GM18517 (cell line): ENCODE results near the gene SPTLC2.

Experiments
- ATAC-seq: cut with Tn5 transposase; IDR thresholded peaks from one replicate; pipeline ENCODE4 v1.9.1; 2021; ENCODE audit warnings: mild to moderate bottlenecking, moderate library complexity; ENCODE audit not compliant: unreplicated experiment

Gene SPTLC2

DNA sequence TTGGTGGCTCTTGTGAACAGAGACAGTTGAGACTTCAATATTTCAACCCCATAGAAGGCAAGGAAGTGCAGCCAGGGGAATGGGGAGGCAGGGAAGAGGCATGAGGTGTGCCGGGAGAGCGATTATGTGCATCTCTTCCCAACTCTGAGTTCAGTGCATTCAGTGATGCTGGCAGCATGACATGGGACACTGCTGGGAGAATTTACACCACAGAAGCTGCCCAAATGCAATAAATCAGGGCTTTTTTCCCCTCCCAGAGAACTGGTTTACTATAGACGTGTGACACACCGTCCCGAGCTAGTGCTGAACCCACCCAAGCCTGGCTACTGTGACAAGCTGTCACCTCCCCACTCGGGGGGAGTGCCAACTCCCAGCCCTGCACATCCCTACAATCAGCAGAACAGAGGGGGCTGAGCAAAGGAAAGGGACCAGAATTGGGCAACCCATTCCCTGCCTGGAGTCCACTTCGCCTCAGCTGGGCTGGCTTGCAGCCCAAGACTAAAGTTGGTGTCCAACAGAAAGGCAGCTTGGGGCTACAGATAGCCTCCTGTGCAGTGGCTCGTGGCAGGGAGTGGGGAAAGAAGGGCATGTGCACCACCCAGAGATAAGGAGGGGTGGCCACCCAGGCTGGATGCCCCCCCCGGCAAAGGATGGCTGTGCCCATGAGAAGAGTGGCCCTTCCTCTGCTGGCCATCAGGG is 141.8 kb downstream of the SPTLC2 start:
- ATAC-seq: no peak

DNA sequence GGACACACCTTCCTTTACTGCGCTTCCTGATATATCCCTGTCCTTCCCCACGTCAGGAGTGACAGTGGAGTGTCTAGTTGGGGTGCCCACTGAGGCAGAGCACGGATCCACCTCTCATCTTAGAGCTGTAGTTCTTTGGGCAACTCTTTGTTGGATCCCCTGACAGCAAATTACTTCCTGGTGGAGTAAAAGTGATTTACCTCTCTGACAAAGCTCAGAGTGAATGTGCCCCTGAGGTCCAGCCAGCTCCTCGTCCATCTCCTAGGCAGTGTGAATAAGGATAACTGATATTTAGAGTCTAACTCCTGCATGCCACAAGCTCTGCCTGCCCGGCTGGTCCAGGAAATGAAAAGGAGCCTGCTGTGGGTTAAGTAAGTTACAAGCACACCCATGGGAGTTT is 142.5 kb downstream of the SPTLC2 start:
- no peak for ATAC-seq

DNA sequence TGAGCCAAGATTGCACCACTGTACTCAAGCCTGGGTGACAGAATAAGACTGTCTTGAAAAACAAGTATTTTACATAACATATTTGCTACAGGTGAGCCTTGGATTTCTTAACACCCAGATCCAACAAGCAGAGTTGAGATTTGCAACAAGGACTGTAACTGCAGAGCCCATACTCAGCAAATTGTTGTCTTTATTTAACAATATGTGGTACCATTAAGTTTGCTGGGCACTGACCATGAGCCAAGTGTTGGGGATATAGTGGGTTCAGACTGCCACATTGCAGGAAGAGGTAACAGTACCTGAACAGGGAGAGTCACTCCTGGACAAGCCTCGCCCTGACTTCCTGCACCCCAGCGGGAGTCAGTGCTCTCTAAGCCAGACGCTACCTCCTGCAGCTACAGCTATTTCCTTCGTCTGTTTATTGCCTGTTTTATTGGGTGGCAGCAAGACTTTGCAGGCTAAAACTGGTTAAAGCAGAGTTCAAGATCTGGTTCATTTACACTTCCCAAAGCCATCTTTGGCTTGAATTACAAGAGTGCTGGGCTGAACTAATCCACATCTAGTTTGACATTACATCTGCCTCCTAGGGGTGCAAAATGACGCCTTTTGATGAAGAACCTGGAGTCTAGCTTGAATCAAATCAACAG is 146.1 kb downstream of the SPTLC2 start:
- no peak for ATAC-seq

DNA sequence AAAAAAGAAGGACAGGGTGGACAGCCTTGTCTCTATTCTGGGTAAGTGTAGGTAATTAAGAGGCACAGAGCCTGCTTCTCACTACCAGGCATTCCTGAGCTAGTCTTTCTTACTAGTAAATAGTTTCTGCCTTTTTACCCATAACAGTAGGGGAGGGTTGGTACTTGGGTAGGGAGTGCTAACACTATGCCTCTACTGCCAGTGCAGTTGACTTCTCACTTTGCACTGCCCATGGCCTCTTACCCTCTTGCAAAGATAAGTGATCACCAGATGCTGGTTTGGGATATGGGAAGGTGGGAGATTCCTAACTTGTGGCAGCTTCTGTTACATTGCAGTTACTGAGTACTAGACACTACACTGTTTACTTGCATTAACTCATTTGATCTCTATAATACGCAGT is 146.9 kb downstream of the SPTLC2 start:
- ATAC-seq: no peak

DNA sequence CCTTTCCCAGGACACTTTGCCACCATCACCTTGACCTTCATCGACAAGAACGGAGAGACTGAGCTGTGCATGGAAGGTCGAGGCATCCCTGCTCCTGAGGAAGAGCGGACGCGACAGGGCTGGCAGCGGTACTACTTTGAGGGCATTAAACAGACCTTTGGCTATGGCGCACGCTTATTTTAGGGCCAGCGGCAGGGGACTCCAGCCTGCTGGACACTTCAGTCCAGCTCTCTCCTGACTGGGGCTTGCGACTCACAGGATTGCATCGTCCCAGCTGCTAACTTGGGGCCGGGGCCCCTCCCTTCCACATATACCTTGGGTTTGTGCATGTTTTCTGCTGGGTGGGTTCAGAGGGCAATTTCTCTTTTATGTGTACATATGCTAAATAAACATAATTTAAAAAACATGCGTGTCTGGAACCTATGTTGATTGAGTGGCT is 147.4 kb downstream of the SPTLC2 start:
- ATAC-seq: no peak

DNA sequence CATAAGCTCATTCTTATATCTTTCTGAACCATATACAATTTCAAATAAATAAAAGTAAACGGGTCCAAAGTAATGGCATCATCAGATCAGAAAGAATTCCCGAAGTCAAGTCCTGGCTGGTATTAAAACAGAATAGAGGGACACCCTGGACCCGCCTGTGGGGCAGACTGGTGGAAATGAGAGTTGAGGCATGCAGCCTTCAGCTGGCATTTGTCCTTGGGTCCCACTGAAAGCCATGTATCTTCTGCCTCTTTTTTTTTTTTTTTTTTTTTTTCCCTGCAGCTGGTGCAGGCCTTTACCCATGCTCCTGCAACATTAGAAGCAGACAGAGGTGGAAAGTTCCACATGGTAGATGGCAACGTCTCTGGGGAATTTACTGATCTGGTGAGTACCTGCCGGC is 148.6 kb downstream of the SPTLC2 start:
- ATAC-seq: no peak

DNA sequence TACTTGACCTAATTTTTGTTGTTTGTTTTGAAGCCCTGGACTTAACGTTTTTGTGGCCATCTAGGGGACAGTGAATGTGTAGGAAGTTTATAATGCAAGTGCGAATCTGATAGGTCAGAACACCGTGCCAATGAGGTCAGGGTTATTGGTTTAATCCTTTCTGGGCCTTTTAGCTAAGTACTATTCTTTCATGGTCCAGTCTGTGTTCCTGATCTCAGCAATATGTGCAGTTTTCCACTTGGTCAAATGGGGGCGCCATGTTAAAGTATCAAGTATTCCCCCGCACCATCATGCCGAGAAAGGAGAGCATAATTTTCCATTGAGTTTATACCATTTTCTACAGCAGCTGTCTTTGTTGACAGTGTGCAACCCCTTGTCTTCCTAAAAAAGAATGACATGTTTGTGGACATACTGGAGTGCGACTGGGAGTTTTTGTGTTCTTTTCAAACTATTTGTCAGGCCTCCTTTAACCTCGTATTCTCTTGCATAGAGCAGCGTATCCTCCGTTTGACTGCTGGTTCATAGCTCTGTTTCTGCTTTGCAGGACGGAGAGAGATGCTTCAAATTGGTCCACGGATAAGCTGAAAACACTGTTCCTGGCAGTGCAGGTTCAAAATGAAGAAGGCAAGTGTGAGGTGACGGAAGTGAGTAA is 157.2 kb downstream of the SPTLC2 start:
- ATAC-seq: no peak

DNA sequence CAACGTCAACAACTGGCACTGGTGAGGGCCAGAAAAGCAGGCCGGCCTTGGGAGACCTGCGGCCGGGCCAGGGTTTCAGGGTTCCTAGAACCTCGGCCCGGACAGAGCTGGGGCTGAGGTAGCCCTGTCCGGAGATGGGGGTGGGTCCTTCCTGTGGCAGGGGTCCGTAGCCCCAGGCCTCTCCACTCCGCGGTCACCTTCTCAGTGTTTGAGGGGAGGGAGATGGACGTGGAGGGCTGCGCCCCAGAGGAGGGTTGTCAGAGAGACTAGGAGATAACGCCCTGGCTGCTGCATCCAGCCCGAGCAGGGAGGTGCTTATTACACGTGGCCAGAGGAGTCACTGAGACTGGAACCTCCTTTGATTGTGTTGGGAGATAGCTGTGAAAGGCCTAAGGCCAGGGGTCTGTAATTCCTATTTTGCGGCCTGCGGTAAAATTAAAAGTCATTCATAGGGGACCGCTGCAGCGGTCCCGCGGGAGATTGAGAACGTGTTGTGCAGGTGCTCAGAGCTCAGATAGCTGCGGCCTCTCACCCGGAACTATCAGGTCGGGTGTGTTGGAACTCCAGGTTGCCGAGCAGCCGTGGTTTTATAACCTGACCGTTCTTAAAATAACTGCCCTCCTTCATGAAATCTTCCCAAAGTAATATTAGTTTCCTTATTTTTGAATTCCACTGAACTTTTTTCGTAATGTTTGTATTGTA is 158.0 kb downstream of the SPTLC2 start:
- peak; percentile 8 for ATAC-seq

DNA sequence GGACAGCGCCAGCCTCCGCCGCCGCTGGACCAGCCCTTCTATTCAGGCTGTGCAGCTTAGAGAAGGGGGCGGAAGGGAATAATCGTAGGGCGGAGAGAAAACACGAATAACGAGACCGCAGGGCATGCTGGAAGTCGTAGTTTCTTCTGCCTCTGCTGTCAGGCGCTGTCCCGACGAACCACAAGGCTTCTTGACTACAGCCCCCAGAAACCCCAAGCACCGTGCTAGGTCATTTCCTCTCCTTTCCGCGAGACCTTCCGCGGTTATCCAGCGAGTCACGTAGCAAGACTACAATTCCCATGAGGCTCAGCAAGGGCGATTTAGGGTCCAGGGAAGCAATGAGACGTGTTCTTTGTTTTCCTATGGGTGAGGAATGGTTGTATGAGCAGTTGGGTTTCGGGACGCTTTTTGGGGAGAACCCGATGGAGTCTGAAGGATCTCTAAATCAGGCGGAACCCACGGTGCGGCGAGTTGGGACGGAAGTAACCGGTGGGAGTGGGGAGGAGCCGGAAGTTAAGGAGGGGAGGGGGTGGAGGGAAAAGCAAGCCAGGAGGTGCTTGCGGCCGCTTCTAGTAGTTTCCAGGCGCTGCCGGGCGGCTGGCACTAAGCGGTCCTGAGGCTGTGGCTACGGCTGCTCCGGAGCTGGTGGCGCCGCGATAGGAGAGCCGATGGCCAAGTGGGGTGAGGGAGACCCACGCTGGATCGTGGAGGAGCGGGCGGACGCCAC is 158.8 kb downstream of the SPTLC2 start, which contains the start of the genes AHSA1 and VIPAS39:
TSS of gene AHSA1 (plus strand) at position 572 of the 727 bp plus-strand sequence. CDS start at position 669, 97 bp downstream.
TSS of gene VIPAS39 (minus strand) at position 80 of the 727 bp plus-strand sequence. CDS start 3,499 bp downstream, outside the sequence.
- peak; percentile 93 for ATAC-seq

DNA sequence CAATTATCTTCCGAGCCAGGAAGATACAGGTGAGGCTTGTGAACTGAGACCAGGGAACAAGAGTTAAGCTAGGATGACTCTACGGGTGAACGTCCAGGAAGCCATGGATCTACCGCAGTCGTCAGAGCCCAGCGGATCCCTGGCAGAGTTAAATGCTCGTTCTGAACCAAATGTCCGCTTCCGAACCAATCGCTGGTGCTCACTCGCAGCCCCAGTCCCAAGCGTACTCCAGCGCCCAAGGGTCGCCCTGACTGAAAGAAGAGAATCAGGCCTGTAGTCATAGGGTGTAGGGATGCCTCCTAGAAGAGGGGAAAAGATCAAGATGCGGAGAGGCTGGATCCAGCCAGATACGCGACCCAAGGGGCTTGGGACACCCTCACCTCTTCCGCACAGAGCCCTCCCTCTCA is 159.3 kb downstream of the SPTLC2 start:
- ATAC-seq: peak; percentile 27
